Chondrocyte (in vitro differentiated cells): ENCODE data around the gene CSTA. TPM values are rescaled to one million over a fixed set of nuclear protein-coding genes. Genes with fewer than 3 reads are reported as not detected.
"Not testable (repeated sequence)": the region's sequence is repeated elsewhere in the genome, so short reads cannot be mapped to it uniquely, and the experiment has no call there.

Experiments
- DNase-seq: peaks from one replicate; pipeline ENCODE4 v3.0.0; 2021; ENCODE audit warnings: mixed read lengths, low spot score
- H3K27ac Mint-ChIP-seq: one replicate; pipeline ENCODE4 v1.8.0; 2021; ENCODE audit warnings: mild to moderate bottlenecking, moderate library complexity, mixed read lengths; ENCODE audit not compliant: unreplicated experiment
- H3K27me3 Mint-ChIP-seq: 2 replicates; pipeline ENCODE4 v1.8.0; 2021; ENCODE audit warnings: low read depth, mixed read lengths
- H3K36me3 Mint-ChIP-seq: 2 replicates; pipeline ENCODE4 v1.8.0; 2021; ENCODE audit warnings: low read depth, mixed read lengths
- H3K4me1 Mint-ChIP-seq: 2 replicates; pipeline ENCODE4 v1.8.0; 2021; ENCODE audit warnings: low read depth, mild to moderate bottlenecking, mixed read lengths
- H3K4me3 Mint-ChIP-seq: one replicate; pipeline ENCODE4 v1.8.0; 2021; ENCODE audit warnings: mild to moderate bottlenecking, moderate library complexity, mixed read lengths; ENCODE audit not compliant: unreplicated experiment
- H3K9me3 Mint-ChIP-seq: 2 replicates; pipeline ENCODE4 v1.8.0; 2021; ENCODE audit warnings: low read depth, mixed read lengths
- CTCF ChIP-seq: fragments of 200-600 bp; sonication (generic); IDR thresholded peaks from 2 replicates; pipeline ENCODE4 v1.5.0; 2021; ENCODE audit warnings: antibody characterized with exemption, mild to moderate bottlenecking, moderate library complexity
- total RNA-seq: library from RNA; stranded (reverse); gene quantifications from 3 replicates; pipeline ENCODE4 v1.2.1, GENCODE V29; 2021

CSTA gene
- total RNA-seq, 1 donor from 2014 or later, result not detected

GRCh38 chr3:122358703-122359032, 33.6 kb downstream of the CSTA start:
- H3K4me3 Mint-ChIP-seq, result no peak overlapping the region
- no peaks in the 10 kb centered on the region for H3K4me1 Mint-ChIP-seq
- H3K27ac Mint-ChIP-seq, result no peak overlapping the region
- no peak for DNase-seq
- no peaks in the 10 kb centered on the region for H3K9me3 Mint-ChIP-seq
- no peak for TF ChIP-seq CTCF
- H3K27me3 Mint-ChIP-seq, result no peaks in the 10 kb centered on the region
- H3K36me3 Mint-ChIP-seq, result peaks cover 12% of the 10 kb centered on the region

GRCh38 chr3:122362026-122362425, 37.0 kb downstream of the CSTA start:
- peaks cover 16% of the 10 kb centered on the region for H3K36me3 Mint-ChIP-seq
- DNase-seq, result no peak
- no peak overlapping the region for H3K27ac Mint-ChIP-seq
- no peaks in the 10 kb centered on the region for H3K4me1 Mint-ChIP-seq
- TF ChIP-seq CTCF, result no peak
- H3K27me3 Mint-ChIP-seq, result no peaks in the 10 kb centered on the region
- H3K4me3 Mint-ChIP-seq, result no peak overlapping the region
- H3K9me3 Mint-ChIP-seq, result no peaks in the 10 kb centered on the region

GRCh38 chr3:122364490-122364889, 39.4 kb downstream of the CSTA start:
- DNase-seq, result no peak
- H3K4me1 Mint-ChIP-seq, result no peaks in the 10 kb centered on the region
- no peaks in the 10 kb centered on the region for H3K27me3 Mint-ChIP-seq
- no peak for TF ChIP-seq CTCF
- peaks cover 12% of the 10 kb centered on the region for H3K36me3 Mint-ChIP-seq
- no peak overlapping the region for H3K27ac Mint-ChIP-seq
- no peak overlapping the region for H3K4me3 Mint-ChIP-seq
- H3K9me3 Mint-ChIP-seq, result no peaks in the 10 kb centered on the region

GRCh38 chr3:122365073-122365472, 40.0 kb downstream of the CSTA start:
- no peak overlapping the region for H3K27ac Mint-ChIP-seq
- DNase-seq, result no peak

GRCh38 chr3:122365582-122366378, 40.7 kb downstream of the CSTA start:
- H3K4me1 Mint-ChIP-seq, H3K27ac Mint-ChIP-seq: not testable (repeated sequence)

More at GRCh38 chr3:122365073-122365472, 40.0 kb downstream of the CSTA start:
- no peaks in the 10 kb centered on the region for H3K27me3 Mint-ChIP-seq
- H3K9me3 Mint-ChIP-seq, result no peaks in the 10 kb centered on the region
- no peak for TF ChIP-seq CTCF
- peaks cover 12% of the 10 kb centered on the region for H3K36me3 Mint-ChIP-seq
- no peak overlapping the region for H3K4me3 Mint-ChIP-seq
- H3K4me1 Mint-ChIP-seq, result no peaks in the 10 kb centered on the region

GRCh38 chr3:122366379-122366749, 41.3 kb downstream of the CSTA start:
- H3K27ac Mint-ChIP-seq, result no peak overlapping the region
- no peaks in the 10 kb centered on the region for H3K9me3 Mint-ChIP-seq
- peaks cover 9% of the 10 kb centered on the region for H3K36me3 Mint-ChIP-seq
- TF ChIP-seq CTCF, result no peak
- no peaks in the 10 kb centered on the region for H3K4me1 Mint-ChIP-seq
- H3K4me3 Mint-ChIP-seq, result no peak overlapping the region
- H3K27me3 Mint-ChIP-seq, result no peaks in the 10 kb centered on the region
- DNase-seq, result no peak

More at GRCh38 chr3:122365582-122366378, 40.7 kb downstream of the CSTA start:
- H3K4me3 Mint-ChIP-seq, H3K27me3 Mint-ChIP-seq, DNase-seq, H3K9me3 Mint-ChIP-seq: not testable (repeated sequence)
- H3K36me3 Mint-ChIP-seq, result peaks cover 10% of the 10 kb centered on the region
